GM23338 (cell line): Measurements from ENCODE around the gene BBS1. TPM values are rescaled to one million over a fixed set of nuclear protein-coding genes. Genes with fewer than 3 reads are reported as not detected.

Source experiments
- ATAC-seq: fragments of 200-7000 bp; cut with Tn5 transposase; 3 replicates; pipeline ENCODE4 v1.9.1; 2020
- DNase-seq: peaks from one replicate; pipeline ENCODE4 v3.0.0-alpha.2; 2015; ENCODE audit warnings: low spot score
- H2AFZ ChIP-seq: fragments of 200-600 bp; sonication (generic); 2 replicates; pipeline ENCODE4 v1.8.0; 2016; ENCODE audit warnings: antibody characterized with exemption, mild to moderate bottlenecking, moderate library complexity
- H3F3A ChIP-seq: fragments of 200-600 bp; sonication (generic); replicated peaks from 2 replicates; pipeline ENCODE4 v1.8.0; 2017; ENCODE audit warnings: antibody characterized with exemption, mixed run types, low read depth
- H3K27ac ChIP-seq: fragments of 200-600 bp; sonication (generic); 2 replicates; pipeline ENCODE4 v1.6.1; 2016; ENCODE audit warnings: low read depth
- H3K27me3 ChIP-seq: fragments of 200-600 bp; sonication (generic); 2 replicates; pipeline ENCODE4 v1.8.0; 2016; ENCODE audit warnings: mild to moderate bottlenecking, mixed run types, moderate library complexity; ENCODE audit not compliant: insufficient read depth
- H3K36me3 ChIP-seq: fragments of 200-600 bp; sonication (generic); 2 replicates; pipeline ENCODE4 v1.8.0; 2016; ENCODE audit warnings: mild to moderate bottlenecking; ENCODE audit not compliant: insufficient read depth
- H3K4me1 ChIP-seq: fragments of 200-600 bp; sonication (generic); 2 replicates; pipeline ENCODE4 v1.8.0; 2016; ENCODE audit warnings: mild to moderate bottlenecking, moderate library complexity; ENCODE audit not compliant: insufficient read depth
- H3K4me2 ChIP-seq: fragments of 200-600 bp; sonication (generic); 2 replicates; pipeline ENCODE4 v1.7.1; 2017; ENCODE audit warnings: mixed run types
- H3K4me3 ChIP-seq: fragments of 200-600 bp; sonication (generic); 2 replicates; pipeline ENCODE4 v1.6.1; 2016; ENCODE audit warnings: mixed run types
- H3K79me2 ChIP-seq: fragments of 200-600 bp; sonication (generic); replicated peaks from 2 replicates; pipeline ENCODE4 v1.8.0; 2017; ENCODE audit warnings: mild to moderate bottlenecking; ENCODE audit not compliant: insufficient read depth
- H3K9me2 ChIP-seq: fragments of 200-600 bp; sonication (generic); 2 replicates; pipeline ENCODE4 v1.8.0; 2017; ENCODE audit not compliant: insufficient read depth
- H4K20me1 ChIP-seq: fragments of 200-600 bp; sonication (generic); replicated peaks from 2 replicates; pipeline ENCODE4 v1.8.0; 2017; ENCODE audit warnings: mild to moderate bottlenecking; ENCODE audit not compliant: insufficient read depth
- H3K27ac Mint-ChIP-seq: 2 replicates; pipeline ENCODE4 v1.8.0; 2020; ENCODE audit warnings: inconsistent platforms, mild to moderate bottlenecking, moderate library complexity, mixed read lengths
- H3K27me3 Mint-ChIP-seq: 3 replicates; pipeline ENCODE4 v1.8.0; 2022; ENCODE audit warnings: low read depth, mild to moderate bottlenecking, moderate library complexity, mixed read lengths, inconsistent platforms; ENCODE audit not compliant: insufficient read depth, poor library complexity
- H3K36me3 Mint-ChIP-seq: 3 replicates; pipeline ENCODE4 v1.8.0; 2021; ENCODE audit warnings: low read depth, mild to moderate bottlenecking, inconsistent platforms, moderate library complexity, mixed read lengths
- H3K4me1 Mint-ChIP-seq: 3 replicates; pipeline ENCODE4 v1.8.0; 2020; ENCODE audit warnings: mild to moderate bottlenecking, inconsistent platforms, mixed read lengths
- H3K4me3 Mint-ChIP-seq: 3 replicates; pipeline ENCODE4 v1.8.0; 2021; ENCODE audit warnings: moderate library complexity, mild to moderate bottlenecking, inconsistent platforms, mixed read lengths
- H3K9me3 Mint-ChIP-seq: 3 replicates; pipeline ENCODE4 v1.8.0; 2020; ENCODE audit warnings: moderate library complexity, mild to moderate bottlenecking, inconsistent platforms, mixed read lengths
- CREB1 ChIP-seq: fragments of 250-450 bp; sonication (Bioruptor Pico); IDR thresholded peaks from 2 replicates; pipeline ENCODE4 v1.5.0; 2020; ENCODE audit warnings: low read depth, mild to moderate bottlenecking, moderate library complexity
- CTCF ChIP-seq, 2 experiments: fragments of 200-600 bp in 1 of 2; sonication (generic) in 1 of 2; conservative IDR thresholded peaks; 2 replicates each; pipeline versions ENCODE4 v1.5.1 to v1.6.1; 2016 to 2017; ENCODE audit warnings: antibody characterized with exemption in 2 of 2, low read depth in 2 of 2, mild to moderate bottlenecking in 2 of 2, moderate library complexity in 1 of 2
- JUNB ChIP-seq: IDR thresholded peaks from one replicate; pipeline ENCODE4 v1.6.1; 2016; ENCODE audit warnings: antibody characterized with exemption; ENCODE audit not compliant: unreplicated experiment
- NANOG ChIP-seq: IDR thresholded peaks from 2 replicates; pipeline ENCODE4 v1.6.1; 2016; ENCODE audit warnings: antibody characterized with exemption, borderline replicate concordance
- POLR2AphosphoS5 ChIP-seq: IDR thresholded peaks from 2 replicates; pipeline ENCODE4 v1.6.1; 2016; ENCODE audit warnings: antibody characterized with exemption, low read depth
- ZNF114 ChIP-seq: fragments of 250-450 bp; sonication (Bioruptor Pico); IDR thresholded peaks from 2 replicates; pipeline ENCODE4 v1.5.0; 2020; ENCODE audit warnings: mild to moderate bottlenecking, moderate library complexity
- polyA plus RNA-seq: library from polyadenylated mRNA; unstranded; fragments of >200 nt; fragmentation: Nextera tagmentation; extraction: Ambion mirVana; gene quantifications from 2 replicates; pipeline ENCODE4 v1.2.1, GENCODE V29; 2016
- total RNA-seq: library from RNA; depleted of rRNA; stranded (reverse); fragments of >200 nt; shearing (Covaris generic); gene quantifications from 2 replicates; pipeline ENCODE4 v1.2.3, GENCODE V29; 2014
- TF ChIP-seq, protein P1 (sequence below): IDR thresholded peaks from one replicate; pipeline ENCODE4 v1.6.1; 2018; ENCODE audit warnings: antibody characterized with exemption; ENCODE audit not compliant: unreplicated experiment

The BBS1 gene
- total and polyA plus RNA-seq, 2 experiments from 2014 or later = 11.6 to 41.3 TPM

DNA sequence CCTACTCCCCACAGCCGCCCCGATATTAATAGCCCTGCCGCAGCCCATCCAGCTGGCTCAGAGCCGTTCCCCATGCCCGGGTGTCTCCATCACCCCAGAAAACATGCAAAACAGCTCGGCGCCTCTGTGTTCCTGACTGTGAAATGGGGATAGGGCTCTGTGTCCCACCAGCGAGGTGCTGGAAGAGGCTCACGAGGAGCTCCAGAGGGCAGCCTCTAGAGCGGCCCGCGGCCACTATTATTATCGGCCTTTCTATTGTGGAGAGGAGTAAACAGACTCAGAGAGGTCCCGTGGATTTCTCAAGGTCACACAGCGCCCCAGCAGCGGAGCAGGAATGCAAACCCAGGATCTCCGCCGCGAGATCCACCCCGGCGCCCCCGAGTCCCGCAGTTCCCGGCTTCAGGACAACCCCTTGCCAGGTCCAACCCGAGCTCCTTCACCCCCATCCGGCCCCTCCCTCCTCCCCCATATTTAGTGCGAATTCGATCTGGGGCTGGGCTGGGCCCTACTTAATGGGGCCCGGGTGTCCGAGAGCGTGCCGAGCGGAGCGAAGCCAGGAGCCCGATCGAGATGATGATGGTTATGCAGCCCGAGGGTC is 36.0 kb downstream of the BBS1 start, which contains the start of gene ACTN3:
TSS of gene ACTN3 (plus strand) at position 536 of the 598 bp plus-strand sequence. CDS start at position 571, 35 bp downstream.
- peak within 1 kb of the TSS; percentile 81 for H3K4me3 Mint-ChIP-seq
- TF ChIP-seq CTCF (conservative IDR thresholded peaks at IDR 0.05; ENCODE audit: low read depth in 2 of 2) = no peak
- TF ChIP-seq POLR2AphosphoS5 = peak; percentile 54
- TF ChIP-seq JUNB = no peak
- peak; percentile 68 for ATAC-seq
- Histone ChIP-seq H3K36me3 (no peaks in the 10 kb centered on the region), H3K27ac (peak within 1 kb of the TSS; percentile 74; the same call in 1 of the 2 replicates), H3K27me3 (no peaks in the 10 kb centered on the region), H4K20me1 (peaks cover 7% of the 10 kb centered on the region), H3K9me2 (no peaks in the 10 kb centered on the region), H3K4me2 (peak within 1 kb of the TSS; percentile 97), H3K79me2 (0 out of 2 replicates have a peak, but pooled peaks cover 4% of the 10 kb centered on the region), H3F3A (0 out of 2 replicates have a peak, but pooled peaks cover 7% of the 10 kb centered on the region), H3K4me1 (peaks cover 35% of the 10 kb centered on the region), H2AFZ (peak within 1 kb of the TSS; percentile 97), H3K4me3 (peak within 1 kb of the TSS; percentile 97)
- peak within 1 kb of the TSS; percentile 70 for H3K27ac Mint-ChIP-seq
- H3K27me3 Mint-ChIP-seq = peaks cover 18% of the 10 kb centered on the region
- peak; percentile 88 for DNase-seq
- no peaks in the 10 kb centered on the region; the same call in 1 of the 3 replicates for H3K9me3 Mint-ChIP-seq
- H3K36me3 Mint-ChIP-seq = peaks cover 4% of the 10 kb centered on the region; the same call in 1 of the 3 replicates
- H3K4me1 Mint-ChIP-seq = peaks cover 38% of the 10 kb centered on the region

- Histone ChIP-seq H3K79me2 (0 out of 2 replicates have a peak, but pooled peaks cover 4% of the 10 kb centered on the region), H2AFZ (peak overlapping the region; percentile 97), H3K4me3 (peak overlapping the region; percentile 97), H3K4me1 (peaks cover 35% of the 10 kb centered on the region), H3F3A (0 out of 2 replicates have a peak, but pooled peaks cover 7% of the 10 kb centered on the region), H3K36me3 (no peaks in the 10 kb centered on the region), H3K27me3 (no peaks in the 10 kb centered on the region), H3K4me2 (peak overlapping the region; percentile 97), H3K9me2 (no peaks in the 10 kb centered on the region), H3K27ac (no peak overlapping the region), H4K20me1 (peaks cover 7% of the 10 kb centered on the region)
- peaks cover 15% of the 10 kb centered on the region for H3K27me3 Mint-ChIP-seq
- H3K9me3 Mint-ChIP-seq = no peaks in the 10 kb centered on the region; the same call in 1 of the 3 replicates
- H3K4me3 Mint-ChIP-seq = peak overlapping the region; percentile 81
- ATAC-seq (peak; percentile 1), DNase-seq (no peak)
- H3K27ac Mint-ChIP-seq = no peak overlapping the region
- H3K36me3 Mint-ChIP-seq = peaks cover 4% of the 10 kb centered on the region; the same call in 1 of the 3 replicates
- H3K4me1 Mint-ChIP-seq = peaks cover 38% of the 10 kb centered on the region
- TF ChIP-seq NANOG (no peak), CREB1 (CRISPR knock-in tag) (no peak), ZNF114 (CRISPR knock-in tag) (no peak), CTCF (conservative IDR thresholded peaks at IDR 0.05; ENCODE audit: low read depth in 2 of 2) (no peak)
- TF ChIP-seq, protein P1, sequence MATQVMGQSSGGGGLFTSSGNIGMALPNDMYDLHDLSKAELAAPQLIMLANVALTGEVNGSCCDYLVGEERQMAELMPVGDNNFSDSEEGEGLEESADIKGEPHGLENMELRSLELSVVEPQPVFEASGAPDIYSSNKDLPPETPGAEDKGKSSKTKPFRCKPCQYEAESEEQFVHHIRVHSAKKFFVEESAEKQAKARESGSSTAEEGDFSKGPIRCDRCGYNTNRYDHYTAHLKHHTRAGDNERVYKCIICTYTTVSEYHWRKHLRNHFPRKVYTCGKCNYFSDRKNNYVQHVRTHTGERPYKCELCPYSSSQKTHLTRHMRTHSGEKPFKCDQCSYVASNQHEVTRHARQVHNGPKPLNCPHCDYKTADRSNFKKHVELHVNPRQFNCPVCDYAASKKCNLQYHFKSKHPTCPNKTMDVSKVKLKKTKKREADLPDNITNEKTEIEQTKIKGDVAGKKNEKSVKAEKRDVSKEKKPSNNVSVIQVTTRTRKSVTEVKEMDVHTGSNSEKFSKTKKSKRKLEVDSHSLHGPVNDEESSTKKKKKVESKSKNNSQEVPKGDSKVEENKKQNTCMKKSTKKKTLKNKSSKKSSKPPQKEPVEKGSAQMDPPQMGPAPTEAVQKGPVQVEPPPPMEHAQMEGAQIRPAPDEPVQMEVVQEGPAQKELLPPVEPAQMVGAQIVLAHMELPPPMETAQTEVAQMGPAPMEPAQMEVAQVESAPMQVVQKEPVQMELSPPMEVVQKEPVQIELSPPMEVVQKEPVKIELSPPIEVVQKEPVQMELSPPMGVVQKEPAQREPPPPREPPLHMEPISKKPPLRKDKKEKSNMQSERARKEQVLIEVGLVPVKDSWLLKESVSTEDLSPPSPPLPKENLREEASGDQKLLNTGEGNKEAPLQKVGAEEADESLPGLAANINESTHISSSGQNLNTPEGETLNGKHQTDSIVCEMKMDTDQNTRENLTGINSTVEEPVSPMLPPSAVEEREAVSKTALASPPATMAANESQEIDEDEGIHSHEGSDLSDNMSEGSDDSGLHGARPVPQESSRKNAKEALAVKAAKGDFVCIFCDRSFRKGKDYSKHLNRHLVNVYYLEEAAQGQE = no peak
Observed at GRCh38 chr11:66546966-66547661, 36.7 kb downstream of the BBS1 start.
